H9 (cell line): Measurements from ENCODE around the gene ANGPTL1. TPM values are rescaled to one million over a fixed set of nuclear protein-coding genes. Genes with fewer than 3 reads are reported as not detected.

Experiments
- DNase-seq: peaks from one replicate; pipeline ENCODE4 v3.0.0-alpha.2; 2017
- H2AFZ ChIP-seq: one replicate; pipeline ENCODE4 v1.6.1; 2013; ENCODE audit warnings: mild to moderate bottlenecking, low read length, control low read depth, moderate library complexity
- H2AK5ac ChIP-seq: 2 replicates; pipeline ENCODE4 v1.6.1; 2013; ENCODE audit warnings: low read length, control low read depth, mixed read lengths; ENCODE audit not compliant: insufficient read length
- H2BK120ac ChIP-seq: one replicate; pipeline ENCODE4 v1.6.1; 2013; ENCODE audit warnings: low read depth, mild to moderate bottlenecking, low read length, control low read depth, inconsistent platforms; ENCODE audit not compliant: poor library complexity, severe bottlenecking
- H2BK12ac ChIP-seq: 2 replicates; pipeline ENCODE4 v1.6.1; 2013; ENCODE audit warnings: low read length, control low read depth, mixed read lengths, low read depth; ENCODE audit not compliant: insufficient read length
- H2BK15ac ChIP-seq: 2 replicates; pipeline ENCODE4 v1.6.1; 2013; ENCODE audit warnings: low read depth, low read length, control low read depth
- H2BK20ac ChIP-seq: one replicate; pipeline ENCODE4 v1.6.1; 2013; ENCODE audit warnings: low read depth, mild to moderate bottlenecking, low read length, control low read depth, inconsistent platforms; ENCODE audit not compliant: poor library complexity, severe bottlenecking
- H2BK5ac ChIP-seq: 2 replicates; pipeline ENCODE4 v1.6.1; 2013; ENCODE audit warnings: low read length, control low read depth, mixed read lengths; ENCODE audit not compliant: insufficient read length
- H3K14ac ChIP-seq: 2 replicates; pipeline ENCODE4 v1.6.1; 2013; ENCODE audit warnings: low read length, control low read depth; ENCODE audit not compliant: insufficient read depth
- H3K18ac ChIP-seq: 2 replicates; pipeline ENCODE4 v1.6.1; 2013; ENCODE audit warnings: low read depth, mild to moderate bottlenecking, mixed read lengths, low read length, control low read depth; ENCODE audit not compliant: insufficient read length
- H3K23ac ChIP-seq: 2 replicates; pipeline ENCODE4 v1.6.1; 2013; ENCODE audit warnings: low read length, control low read depth, mixed read lengths, low read depth; ENCODE audit not compliant: insufficient read length
- H3K23me2 ChIP-seq: 2 replicates; pipeline ENCODE4 v1.6.1; 2013; ENCODE audit warnings: low read depth, mild to moderate bottlenecking, mixed read lengths, low read length, control low read depth; ENCODE audit not compliant: insufficient read length, poor library complexity, severe bottlenecking
- H3K27ac ChIP-seq: 2 replicates; pipeline ENCODE4 v1.5.1; 2013; ENCODE audit warnings: low read length, control low read depth, mixed read lengths, low read depth; ENCODE audit not compliant: insufficient read length
- H3K27me3 ChIP-seq: 2 replicates; pipeline ENCODE4 v1.6.1; 2013; ENCODE audit warnings: low read length, control low read depth, inconsistent platforms; ENCODE audit not compliant: insufficient read depth
- H3K4ac ChIP-seq: 2 replicates; pipeline ENCODE4 v1.6.1; 2013; ENCODE audit warnings: low read depth, mild to moderate bottlenecking, control low read depth, inconsistent platforms, low read length, moderate library complexity
- H3K4me1 ChIP-seq: 2 replicates; pipeline ENCODE4 v1.6.1; 2013; ENCODE audit warnings: low read length, control low read depth, inconsistent platforms; ENCODE audit not compliant: insufficient read depth
- H3K4me2 ChIP-seq: 2 replicates; pipeline ENCODE4 v1.6.1; 2013; ENCODE audit warnings: low read length, control low read depth, mixed read lengths; ENCODE audit not compliant: insufficient read length, insufficient read depth
- H3K56ac ChIP-seq: 2 replicates; pipeline ENCODE4 v1.6.1; 2013; ENCODE audit warnings: low read depth, mild to moderate bottlenecking, mixed read lengths, low read length, control low read depth; ENCODE audit not compliant: insufficient read length
- H3K79me1 ChIP-seq: 2 replicates; pipeline ENCODE4 v1.6.1; 2013; ENCODE audit warnings: low read depth, mild to moderate bottlenecking, moderate library complexity, low read length, control low read depth, inconsistent platforms; ENCODE audit not compliant: insufficient read depth, poor library complexity, severe bottlenecking
- H3K79me2 ChIP-seq: 2 replicates; pipeline ENCODE4 v1.6.1; 2013; ENCODE audit warnings: low read length, control low read depth, inconsistent platforms; ENCODE audit not compliant: insufficient read depth
- H3K9ac ChIP-seq: 2 replicates; pipeline ENCODE4 v1.6.1; 2013; ENCODE audit warnings: low read length, control low read depth, mixed read lengths; ENCODE audit not compliant: insufficient read length; ENCODE audit errors: extremely low read depth
- H3K9me3 ChIP-seq: one replicate; pipeline ENCODE4 v1.6.1; 2013; ENCODE audit warnings: low read depth, low read length, inconsistent platforms; ENCODE audit not compliant: control insufficient read depth
- H3T11ph ChIP-seq: one replicate; pipeline ENCODE4 v1.6.1; 2013; ENCODE audit warnings: mild to moderate bottlenecking, low read length, control low read depth, inconsistent platforms
- H4K20me1 ChIP-seq: one replicate; pipeline ENCODE4 v1.6.1; 2013; ENCODE audit not compliant: control insufficient read depth, insufficient read length, insufficient read depth
- H4K5ac ChIP-seq: 2 replicates; pipeline ENCODE4 v1.6.1; 2013; ENCODE audit warnings: low read depth, mild to moderate bottlenecking, mixed read lengths, low read length, control low read depth; ENCODE audit not compliant: insufficient read length
- H4K8ac ChIP-seq: replicated peaks from 2 replicates; pipeline ENCODE4 v1.6.1; 2013; ENCODE audit warnings: low read length, control low read depth, mixed read lengths, low read depth; ENCODE audit not compliant: insufficient read length
- H4K91ac ChIP-seq: 2 replicates; pipeline ENCODE4 v1.6.1; 2013; ENCODE audit warnings: low read depth, mild to moderate bottlenecking, moderate library complexity, mixed read lengths, low read length, control low read depth; ENCODE audit not compliant: insufficient read length
- H3K27ac Mint-ChIP-seq, 3 experiments: 2 replicates in 2 of 3; 3 replicates in 1 of 3; pipeline ENCODE4 v1.8.0; 2020 to 2021; ENCODE audit warnings: mixed read lengths in 3 of 3, mild to moderate bottlenecking in 1 of 3, moderate library complexity in 1 of 3
- H3K27me3 Mint-ChIP-seq: 2 replicates; pipeline ENCODE4 v1.8.0; 2021; ENCODE audit warnings: low read depth, mild to moderate bottlenecking, moderate library complexity, mixed read lengths
- H3K36me3 Mint-ChIP-seq, 3 experiments: 2 replicates in 2 of 3; 3 replicates in 1 of 3; pipeline ENCODE4 v1.8.0; 2020 to 2021; ENCODE audit warnings: low read depth in 3 of 3, mixed read lengths in 3 of 3; ENCODE audit not compliant: insufficient read depth in 1 of 3
- H3K4me1 Mint-ChIP-seq, 2 experiments: 2 replicates each; pipeline ENCODE4 v1.8.0; 2020; ENCODE audit warnings: mixed read lengths in 2 of 2
- H3K4me3 Mint-ChIP-seq, 2 experiments: 2 replicates in 1 of 2; 3 replicates in 1 of 2; pipeline ENCODE4 v1.8.0; 2020 to 2021; ENCODE audit warnings: mild to moderate bottlenecking in 2 of 2, mixed read lengths in 2 of 2, moderate library complexity in 1 of 2
- H3K9me3 Mint-ChIP-seq, 2 experiments: 2 replicates in 1 of 2; 3 replicates in 1 of 2; pipeline ENCODE4 v1.8.0; 2020; ENCODE audit warnings: mild to moderate bottlenecking in 2 of 2, mixed read lengths in 2 of 2, moderate library complexity in 1 of 2
- total RNA-seq: library from RNA; stranded (reverse); gene quantifications from 2 replicates; pipeline ENCODE4 v1.2.1, GENCODE V29; 2021
- TF ChIP-seq, protein P1 (sequence below): fragments of 200-600 bp; sonication (generic); conservative IDR thresholded peaks from 3 replicates; pipeline ENCODE4 v1.8.0; 2021; ENCODE audit warnings: antibody characterized with exemption, mild to moderate bottlenecking

Gene ANGPTL1
- total RNA-seq, 1 experiment from 2014 or later = not detected

DNA sequence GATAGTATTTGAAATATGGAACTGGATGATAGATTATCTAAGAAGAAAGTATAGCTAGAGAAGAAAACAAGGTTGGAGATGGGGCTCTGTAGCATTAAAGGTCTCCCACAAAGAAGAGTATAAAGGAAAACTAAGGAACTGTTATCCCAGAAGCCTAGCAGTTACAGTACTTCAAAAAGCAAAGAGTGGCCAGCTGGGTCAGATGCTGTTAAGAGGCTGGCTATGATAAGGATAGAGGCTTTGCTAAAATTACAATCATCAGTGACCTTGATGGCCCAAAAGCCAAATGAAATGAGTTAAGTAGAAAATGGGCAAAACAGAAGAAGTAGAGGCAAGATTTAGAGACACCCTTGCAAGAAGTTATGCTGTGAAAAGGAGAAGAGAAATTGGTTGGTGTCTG, 25.1 kb upstream of the ANGPTL1 start:
- H3K4me1 Mint-ChIP-seq = no peaks in the 10 kb centered on the region

More for the DNA sequence above, 25.1 kb upstream of the ANGPTL1 start:
- no peak overlapping the region for H3K27ac ChIP-seq
- H2BK12ac ChIP-seq = no peak overlapping the region
- no peaks in the 10 kb centered on the region for H3K9me3 ChIP-seq
- no peak overlapping the region for H2BK120ac ChIP-seq
- H3K79me2 ChIP-seq = no peaks in the 10 kb centered on the region
- H3K23ac ChIP-seq = no peak overlapping the region
- H2BK20ac ChIP-seq = no peak overlapping the region
- H3K79me1 ChIP-seq = no peaks in the 10 kb centered on the region
- H2AFZ ChIP-seq = no peak overlapping the region
- Mint-ChIP-seq H3K36me3 (peaks cover 13 to 29% (median 23%) of the 10 kb centered on the region in 3 experiments), H3K9me3 (peaks cover 3 to 5% of the 10 kb centered on the region in 2 experiments; a peak in 3 of 5 replicates), H3K27ac (no peak overlapping the region), H3K4me3 (no peak overlapping the region), H3K27me3 (no peaks in the 10 kb centered on the region)
- H4K8ac ChIP-seq = no peak overlapping the region
- no peak overlapping the region for H3K18ac ChIP-seq
- H3T11ph ChIP-seq = no peak overlapping the region
- no peak overlapping the region for H3K9ac ChIP-seq
- TF ChIP-seq, protein P1, sequence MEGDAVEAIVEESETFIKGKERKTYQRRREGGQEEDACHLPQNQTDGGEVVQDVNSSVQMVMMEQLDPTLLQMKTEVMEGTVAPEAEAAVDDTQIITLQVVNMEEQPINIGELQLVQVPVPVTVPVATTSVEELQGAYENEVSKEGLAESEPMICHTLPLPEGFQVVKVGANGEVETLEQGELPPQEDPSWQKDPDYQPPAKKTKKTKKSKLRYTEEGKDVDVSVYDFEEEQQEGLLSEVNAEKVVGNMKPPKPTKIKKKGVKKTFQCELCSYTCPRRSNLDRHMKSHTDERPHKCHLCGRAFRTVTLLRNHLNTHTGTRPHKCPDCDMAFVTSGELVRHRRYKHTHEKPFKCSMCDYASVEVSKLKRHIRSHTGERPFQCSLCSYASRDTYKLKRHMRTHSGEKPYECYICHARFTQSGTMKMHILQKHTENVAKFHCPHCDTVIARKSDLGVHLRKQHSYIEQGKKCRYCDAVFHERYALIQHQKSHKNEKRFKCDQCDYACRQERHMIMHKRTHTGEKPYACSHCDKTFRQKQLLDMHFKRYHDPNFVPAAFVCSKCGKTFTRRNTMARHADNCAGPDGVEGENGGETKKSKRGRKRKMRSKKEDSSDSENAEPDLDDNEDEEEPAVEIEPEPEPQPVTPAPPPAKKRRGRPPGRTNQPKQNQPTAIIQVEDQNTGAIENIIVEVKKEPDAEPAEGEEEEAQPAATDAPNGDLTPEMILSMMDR = no peak
- no peak overlapping the region for H4K5ac ChIP-seq
- no peaks in the 10 kb centered on the region for H3K27me3 ChIP-seq
- H2BK15ac ChIP-seq = no peak overlapping the region
- H2AK5ac ChIP-seq = no peak overlapping the region
- H4K91ac ChIP-seq = no peak overlapping the region
- no peak overlapping the region for H3K4me2 ChIP-seq
- H3K23me2 ChIP-seq = no peaks in the 10 kb centered on the region
- no peak overlapping the region for H3K4ac ChIP-seq
- H4K20me1 ChIP-seq = no peaks in the 10 kb centered on the region
- H3K4me1 ChIP-seq = no peaks in the 10 kb centered on the region
- H3K56ac ChIP-seq = no peak overlapping the region
- no peak overlapping the region for H3K14ac ChIP-seq
- no peak overlapping the region for H2BK5ac ChIP-seq
- DNase-seq = no peak
